ENCODE measurements around the gene FGFR4.

GRCh38 chr5:177097016-177097985 is 10.6 kb downstream of the FGFR4 start:
- TF ChIP-seq CTCF (IDR thresholded peaks at IDR 0.05; ENCODE audit: low read depth, low read length, poor library complexity, severe bottlenecking) (no peak), EZH2phosphoT487 (IDR thresholded peaks at IDR 0.05; ENCODE audit: borderline replicate concordance, low read length) (no peak)

All from DOHH2 (cell line).